HepG2 (cell line): ENCODE data around the gene DPT. TPM values are rescaled to one million over a fixed set of nuclear protein-coding genes. Genes with fewer than 3 reads are reported as not detected.

Experiments used
- NFRKB ChIP-seq: fragments of 450-650 bp; IDR thresholded peaks from 2 replicates; pipeline ENCODE4 v1.6.1; 2017
- PHF5A ChIP-seq: IDR thresholded peaks from one replicate; pipeline ENCODE4 v1.6.1; 2018; ENCODE audit warnings: low read depth, missing genetic modification reagents; ENCODE audit not compliant: unreplicated experiment
- SP1 ChIP-seq, 2 experiments: fragments of 450-650 bp in 1 of 2; sonication (generic) in 1 of 2; formaldehyde crosslinking in 1 of 2; IDR thresholded peaks; 2 replicates each; pipeline versions ENCODE4 v1.4.0 to v1.6.1; 2016 to 2020; ENCODE audit warnings: missing genetic modification reagents in 1 of 2
- TMF1 ChIP-seq: sonication (generic); formaldehyde crosslinking; IDR thresholded peaks from 2 replicates; pipeline ENCODE4 v1.8.1; 2022; ENCODE audit warnings: low read depth, missing genetic modification reagents
- ZNF781 ChIP-seq: sonication (generic); formaldehyde crosslinking; IDR thresholded peaks from 2 replicates; pipeline ENCODE4 v1.5.1; 2020; ENCODE audit warnings: borderline replicate concordance, mild to moderate bottlenecking, missing genetic modification reagents; ENCODE audit errors: not compliant biosample characterization
- ZSCAN30 ChIP-seq: sonication (generic); formaldehyde crosslinking; IDR thresholded peaks from 2 replicates; pipeline ENCODE4 v1.5.0; 2020; ENCODE audit warnings: mild to moderate bottlenecking, missing genetic modification reagents
- polyA plus RNA-seq, 8 experiments: library from polyadenylated mRNA; depleted of rRNA in 3 of 8; stranded (reverse) in 7 of 8; unstranded in 1 of 8; fragments of >200 nt; fragmentation: Illumina TruSeq in 4 of 8; extraction: Trizol in 4 of 8; gene quantifications; 2 replicates each; pipeline versions ENCODE4 v1.2.1 to v1.2.3, GENCODE V29; 2011 to 2016; ENCODE audit warnings: low read depth in 4 of 8, missing spikeins in 1 of 8, mixed read lengths in 1 of 8; ENCODE audit not compliant: insufficient read depth in 1 of 8
- total RNA-seq, 5 experiments: library from RNA; depleted of rRNA; stranded (reverse); fragments of >200 nt; fragmentation: Illumina TruSeq; extraction: Trizol; gene quantifications; 2 replicates each; pipeline ENCODE4 v1.2.3, GENCODE V29; 2016; ENCODE audit warnings: low read depth in 1 of 5
- TF ChIP-seq, protein P1 (sequence below): IDR thresholded peaks from 2 replicates; pipeline ENCODE4 v1.6.1; 2016; ENCODE audit warnings: missing biosample characterization, missing genetic modification reagents, low read depth
- TF ChIP-seq, protein P2 (sequence below): sonication (generic); formaldehyde crosslinking; IDR thresholded peaks from 2 replicates; pipeline ENCODE4 v1.9.0; 2022; ENCODE audit warnings: low read depth, missing genetic modification reagents
- TF ChIP-seq, protein P3 (sequence below): sonication (generic); formaldehyde crosslinking; IDR thresholded peaks from 2 replicates; pipeline ENCODE4 v1.5.0; 2020; ENCODE audit warnings: mild to moderate bottlenecking, missing genetic modification reagents, borderline replicate concordance

Gene DPT
- total and polyA plus RNA-seq, 2 of the 13 experiments (the other 11 are each of a cell fraction or from before 2014, with no cell fraction given): 0.04 TPM; not detected in 1

DNA sequence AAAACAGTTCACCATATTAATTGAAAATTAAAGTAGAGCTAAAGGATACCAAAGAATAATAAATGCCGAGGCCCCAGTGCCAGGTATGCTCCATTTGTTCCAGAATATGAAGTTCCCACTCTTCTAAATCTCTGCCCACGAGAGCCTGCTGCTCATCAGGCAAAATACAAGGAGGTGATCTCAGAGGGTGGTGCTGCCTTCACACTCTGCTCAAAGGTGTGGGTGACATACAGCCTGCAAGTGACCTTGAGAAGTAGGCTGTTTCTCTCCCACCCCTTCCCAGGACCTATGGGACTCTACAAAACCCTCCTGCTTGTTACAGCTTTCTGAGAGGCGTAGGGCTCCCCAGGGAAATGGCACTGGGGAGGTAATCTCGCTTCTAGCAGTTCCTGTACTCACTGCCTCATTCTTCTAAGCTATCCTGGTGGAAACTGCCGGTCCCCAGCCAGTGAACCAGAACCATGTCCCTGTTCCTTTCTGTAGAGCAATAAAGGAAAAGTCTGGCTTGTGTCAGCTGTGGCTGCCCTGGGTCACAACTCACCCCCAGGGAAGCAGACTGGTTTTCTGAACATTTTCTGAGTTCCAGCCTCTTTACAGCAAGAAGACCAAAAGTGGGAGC is 26.9 kb upstream of the DPT start (continued):
- TF ChIP-seq PHF5A (no peak), SP1 (IDR thresholded peaks at IDR 0.05) (no peak), SP1 (CRISPR knock-in tag; IDR thresholded peaks at IDR 0.05) (no peak), ZNF781 (CRISPR knock-in tag) (no peak), ZSCAN30 (CRISPR knock-in tag) (no peak), TMF1 (CRISPR knock-in tag) (no peak), NFRKB (no peak)
- TF ChIP-seq, protein P1, sequence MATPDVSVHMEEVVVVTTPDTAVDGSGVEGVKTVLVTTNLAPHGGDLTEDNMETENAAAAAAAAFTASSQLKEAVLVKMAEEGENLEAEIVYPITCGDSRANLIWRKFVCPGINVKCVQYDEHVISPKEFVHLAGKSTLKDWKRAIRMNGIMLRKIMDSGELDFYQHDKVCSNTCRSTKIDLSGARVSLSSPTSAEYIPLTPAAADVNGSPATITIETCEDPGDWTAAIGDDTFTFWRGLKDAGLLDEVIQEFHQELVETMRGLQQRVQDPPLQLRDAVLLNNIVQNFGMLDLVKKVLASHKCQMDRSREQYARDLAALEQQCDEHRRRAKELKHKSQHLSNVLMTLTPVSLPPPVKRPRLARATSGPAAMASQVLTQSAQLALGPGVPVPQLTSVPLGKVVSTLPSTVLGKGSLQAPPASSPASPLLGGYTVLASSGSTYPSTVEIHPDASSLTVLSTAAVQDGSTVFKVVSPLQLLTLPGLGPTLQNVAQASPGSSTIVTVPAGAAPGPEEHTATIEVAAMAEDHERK (CRISPR knock-in tag): no peak
- TF ChIP-seq, protein P2, sequence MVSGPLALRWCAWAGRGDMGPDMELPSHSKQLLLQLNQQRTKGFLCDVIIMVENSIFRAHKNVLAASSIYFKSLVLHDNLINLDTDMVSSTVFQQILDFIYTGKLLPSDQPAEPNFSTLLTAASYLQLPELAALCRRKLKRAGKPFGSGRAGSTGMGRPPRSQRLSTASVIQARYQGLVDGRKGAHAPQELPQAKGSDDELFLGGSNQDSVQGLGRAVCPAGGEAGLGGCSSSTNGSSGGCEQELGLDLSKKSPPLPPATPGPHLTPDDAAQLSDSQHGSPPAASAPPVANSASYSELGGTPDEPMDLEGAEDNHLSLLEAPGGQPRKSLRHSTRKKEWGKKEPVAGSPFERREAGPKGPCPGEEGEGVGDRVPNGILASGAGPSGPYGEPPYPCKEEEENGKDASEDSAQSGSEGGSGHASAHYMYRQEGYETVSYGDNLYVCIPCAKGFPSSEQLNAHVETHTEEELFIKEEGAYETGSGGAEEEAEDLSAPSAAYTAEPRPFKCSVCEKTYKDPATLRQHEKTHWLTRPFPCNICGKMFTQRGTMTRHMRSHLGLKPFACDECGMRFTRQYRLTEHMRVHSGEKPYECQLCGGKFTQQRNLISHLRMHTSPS (CRISPR knock-in tag): no peak
- TF ChIP-seq, protein P3, sequence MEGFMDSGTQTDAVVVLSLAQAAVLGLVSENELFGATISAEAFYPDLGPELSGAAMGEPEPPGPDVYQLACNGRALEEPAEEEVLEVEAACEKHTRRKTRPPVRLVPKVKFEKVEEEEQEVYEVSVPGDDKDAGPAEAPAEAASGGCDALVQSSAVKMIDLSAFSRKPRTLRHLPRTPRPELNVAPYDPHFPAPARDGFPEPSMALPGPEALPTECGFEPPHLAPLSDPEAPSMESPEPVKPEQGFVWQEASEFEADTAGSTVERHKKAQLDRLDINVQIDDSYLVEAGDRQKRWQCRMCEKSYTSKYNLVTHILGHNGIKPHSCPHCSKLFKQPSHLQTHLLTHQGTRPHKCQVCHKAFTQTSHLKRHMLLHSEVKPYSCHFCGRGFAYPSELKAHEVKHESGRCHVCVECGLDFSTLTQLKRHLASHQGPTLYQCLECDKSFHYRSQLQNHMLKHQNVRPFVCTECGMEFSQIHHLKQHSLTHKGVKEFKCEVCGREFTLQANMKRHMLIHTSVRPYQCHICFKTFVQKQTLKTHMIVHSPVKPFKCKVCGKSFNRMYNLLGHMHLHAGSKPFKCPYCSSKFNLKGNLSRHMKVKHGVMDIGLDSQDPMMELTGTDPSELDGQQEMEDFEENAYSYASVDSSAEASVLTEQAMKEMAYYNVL (CRISPR knock-in tag): no peak
